Spleen (tissue), 7 donors: ENCODE measurements around the gene TTLL5.

Experiments
- CTCF ChIP-seq, 11 experiments: fragments of 200-600 bp in 7 of 11; fragments of 450-650 bp in 4 of 11; sonication (generic) in 4 of 11; IDR thresholded peaks in 8 of 11; conservative IDR thresholded peaks in 3 of 11; 1 replicate in 7 of 11; 2 replicates in 4 of 11; pipeline versions ENCODE4 v1.4.0 to v1.8.0; 2016 to 2021; ENCODE audit warnings: antibody characterized with exemption in 11 of 11, inconsistent platforms in 4 of 11, mild to moderate bottlenecking in 1 of 11
- POLR2A ChIP-seq, 3 donors: fragments of 450-650 bp; IDR thresholded peaks; one replicate each; pipeline ENCODE4 v1.5.1; 2017; ENCODE audit warnings: antibody characterized with exemption in 3 of 3, mild to moderate bottlenecking in 1 of 3
- POLR2AphosphoS5 ChIP-seq, 3 donors: sonication (generic); formaldehyde crosslinking; IDR thresholded peaks; one replicate each; pipeline ENCODE4 v1.5.1; 2017; ENCODE audit warnings: antibody characterized with exemption in 3 of 3
- donor health status: DM: no; HTN: no; CAD: no; lungs with moderate emphysema.
- donor health status: DM: no; HTN: no; CAD: no.
- donor health status: DM: no; HTN: no; CAD: no.

- TF ChIP-seq POLR2A (IDR thresholded peaks at IDR 0.05) (no peak), CTCF (IDR thresholded peaks at IDR 0.05 in 8 of 11, conservative IDR thresholded peaks at IDR 0.05 in 3 of 11) (peak; percentile 81 to 97 (median 93)), POLR2AphosphoS5 (IDR thresholded peaks at IDR 0.05) (peak in 1 of 3 donors; percentile 50)
Measured at GRCh38 chr14:75654127-75654732, 6.8 kb upstream of the TTLL5 start.
